HFF-Myc (cell line): ENCODE results near the gene PAX3.

Experiments used
- DNase-seq: peaks from one replicate; pipeline ENCODE4 v3.0.0-alpha.2; 2011; ENCODE audit warnings: low read depth; ENCODE audit errors: extremely low read depth
- H3K4me3 ChIP-seq: replicated peaks from 2 replicates; pipeline ENCODE4 v1.5.1; 2011; ENCODE audit warnings: low read depth, mild to moderate bottlenecking, control low read depth, low read length
- TF ChIP-seq, protein P1 (sequence below): IDR thresholded peaks from 2 replicates; pipeline ENCODE4 v1.5.1; 2012; ENCODE audit warnings: mild to moderate bottlenecking, low read depth, low read length, control low read depth; ENCODE audit errors: missing control alignments

PAX3 gene

DNA sequence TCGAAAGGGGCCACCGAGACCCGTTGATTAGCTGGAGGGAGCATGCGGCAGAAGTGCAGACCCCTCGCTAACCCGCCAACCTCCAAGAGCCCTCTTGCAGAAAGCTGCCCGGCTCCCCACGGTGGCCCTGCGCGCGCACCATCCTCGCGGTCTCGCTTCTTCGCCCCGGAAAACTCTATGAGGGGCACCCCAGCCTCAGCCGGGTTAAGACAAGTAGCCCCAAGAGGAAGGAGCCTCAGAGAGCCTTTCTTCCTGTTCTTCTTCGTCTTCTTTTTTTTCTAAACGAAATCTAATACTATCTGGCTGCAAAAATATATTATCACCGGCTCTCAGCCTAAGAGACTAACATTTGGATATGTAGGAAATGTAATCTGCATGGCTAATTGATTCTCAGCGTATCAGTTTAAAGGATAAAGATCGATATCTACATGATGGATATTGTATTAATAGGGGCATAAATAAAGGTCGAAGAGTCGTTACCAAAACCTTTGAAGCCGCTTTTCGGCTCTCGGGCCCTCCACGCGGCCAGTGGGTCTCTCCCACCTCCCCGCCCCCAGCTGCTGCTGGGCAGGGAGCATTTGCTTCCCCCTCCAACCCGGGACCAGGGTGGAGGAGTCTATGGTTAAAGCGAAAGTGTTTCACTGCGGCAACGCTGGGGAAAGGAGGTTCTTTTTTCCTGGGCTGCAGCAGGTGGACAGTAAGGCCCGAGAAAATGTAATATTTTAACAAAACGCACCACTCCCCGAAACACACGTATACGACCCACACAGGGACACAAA lies 6.1 kb upstream of the PAX3 start:
- TF ChIP-seq, protein P1, sequence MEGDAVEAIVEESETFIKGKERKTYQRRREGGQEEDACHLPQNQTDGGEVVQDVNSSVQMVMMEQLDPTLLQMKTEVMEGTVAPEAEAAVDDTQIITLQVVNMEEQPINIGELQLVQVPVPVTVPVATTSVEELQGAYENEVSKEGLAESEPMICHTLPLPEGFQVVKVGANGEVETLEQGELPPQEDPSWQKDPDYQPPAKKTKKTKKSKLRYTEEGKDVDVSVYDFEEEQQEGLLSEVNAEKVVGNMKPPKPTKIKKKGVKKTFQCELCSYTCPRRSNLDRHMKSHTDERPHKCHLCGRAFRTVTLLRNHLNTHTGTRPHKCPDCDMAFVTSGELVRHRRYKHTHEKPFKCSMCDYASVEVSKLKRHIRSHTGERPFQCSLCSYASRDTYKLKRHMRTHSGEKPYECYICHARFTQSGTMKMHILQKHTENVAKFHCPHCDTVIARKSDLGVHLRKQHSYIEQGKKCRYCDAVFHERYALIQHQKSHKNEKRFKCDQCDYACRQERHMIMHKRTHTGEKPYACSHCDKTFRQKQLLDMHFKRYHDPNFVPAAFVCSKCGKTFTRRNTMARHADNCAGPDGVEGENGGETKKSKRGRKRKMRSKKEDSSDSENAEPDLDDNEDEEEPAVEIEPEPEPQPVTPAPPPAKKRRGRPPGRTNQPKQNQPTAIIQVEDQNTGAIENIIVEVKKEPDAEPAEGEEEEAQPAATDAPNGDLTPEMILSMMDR, result no peak
- H3K4me3 ChIP-seq, result no peak overlapping the region; the same call in 1 of the 2 replicates
- no peak for DNase-seq

DNA sequence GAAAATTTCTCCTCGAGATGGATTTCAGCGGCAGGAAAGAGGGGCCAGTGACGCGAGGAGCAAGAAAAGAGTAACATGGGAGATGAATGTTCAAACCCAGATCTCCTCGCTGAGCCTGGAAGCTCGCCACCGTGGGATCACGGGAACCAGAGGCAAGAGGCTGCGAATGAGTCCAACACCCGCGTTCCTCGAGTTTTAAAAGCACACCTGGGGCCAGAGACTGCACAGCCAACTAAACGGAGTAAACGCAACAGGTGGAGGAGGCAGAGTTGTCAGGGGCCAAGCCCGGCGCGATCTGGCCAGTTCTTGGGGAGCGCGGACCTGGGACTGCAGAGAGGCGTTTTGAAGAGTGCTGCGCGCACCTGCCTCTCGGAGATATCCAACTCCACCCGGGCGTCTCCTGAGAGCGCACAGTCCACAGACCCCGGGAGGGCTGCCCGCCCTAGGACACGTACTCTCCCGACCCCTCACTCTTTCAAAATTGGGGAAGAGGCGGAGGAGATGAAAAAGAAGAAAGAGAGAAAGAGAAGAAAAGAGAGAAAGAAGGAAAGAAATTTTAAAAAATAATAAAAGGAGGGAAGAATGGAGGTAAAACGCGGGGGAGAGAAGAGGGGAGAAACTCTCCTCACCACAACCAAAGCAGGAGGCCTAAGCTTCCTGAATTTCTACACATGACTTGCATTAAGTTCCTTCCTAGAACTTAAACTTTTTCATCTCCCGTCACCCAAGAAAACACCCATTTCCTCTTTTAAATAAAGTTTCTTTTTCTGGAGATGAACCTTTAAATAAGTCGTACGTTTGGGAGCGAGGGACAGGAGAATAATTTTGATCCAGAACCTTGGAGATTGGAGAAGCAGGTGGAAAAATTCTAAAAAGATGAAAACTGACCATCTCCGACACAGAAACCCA lies 5.3 kb upstream of the PAX3 start:
- H3K4me3 ChIP-seq, result no peak overlapping the region
- TF ChIP-seq, protein P1, result no peak
- DNase-seq, result no peak

DNA sequence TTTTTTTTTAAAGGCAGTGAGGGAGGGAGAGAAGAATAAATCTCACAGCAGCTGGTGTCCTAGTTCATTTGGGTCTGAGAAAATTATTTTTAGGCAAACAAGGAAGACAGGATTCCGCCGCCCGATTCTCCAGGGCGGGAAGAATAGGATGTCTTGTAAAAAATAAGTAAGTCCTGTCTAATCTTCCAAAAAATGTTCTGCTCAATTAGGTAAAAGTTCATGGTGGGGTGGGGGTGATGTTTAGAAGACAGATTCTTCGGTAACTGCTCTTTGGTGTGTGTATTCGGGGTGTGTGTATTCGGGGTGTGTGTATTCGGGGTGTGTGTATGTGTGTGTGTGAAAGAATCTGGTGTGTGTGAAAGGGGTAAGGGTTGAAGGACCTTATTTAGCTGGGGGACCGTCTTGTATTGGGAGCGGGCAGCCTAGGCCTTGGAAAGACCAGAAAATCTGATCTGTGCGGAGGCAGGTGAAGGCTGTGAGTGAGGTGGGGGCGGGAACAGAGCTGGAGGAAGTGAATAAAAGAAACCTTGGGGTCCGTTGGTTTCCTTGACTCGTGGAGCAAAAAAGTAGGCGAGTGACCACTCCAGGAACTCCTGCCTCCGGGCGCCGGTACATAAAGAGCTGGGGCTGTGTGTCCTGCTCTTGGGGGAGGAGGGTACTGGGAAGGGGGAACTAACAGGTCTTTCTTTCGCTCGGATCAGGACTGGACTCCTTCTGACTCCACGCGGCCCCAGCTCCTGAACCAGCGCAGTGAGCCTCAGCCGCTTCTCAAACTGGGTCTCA lies 4.4 kb upstream of the PAX3 start:
- TF ChIP-seq, protein P1, result no peak
- no peak for DNase-seq
- no peak overlapping the region for H3K4me3 ChIP-seq

DNA sequence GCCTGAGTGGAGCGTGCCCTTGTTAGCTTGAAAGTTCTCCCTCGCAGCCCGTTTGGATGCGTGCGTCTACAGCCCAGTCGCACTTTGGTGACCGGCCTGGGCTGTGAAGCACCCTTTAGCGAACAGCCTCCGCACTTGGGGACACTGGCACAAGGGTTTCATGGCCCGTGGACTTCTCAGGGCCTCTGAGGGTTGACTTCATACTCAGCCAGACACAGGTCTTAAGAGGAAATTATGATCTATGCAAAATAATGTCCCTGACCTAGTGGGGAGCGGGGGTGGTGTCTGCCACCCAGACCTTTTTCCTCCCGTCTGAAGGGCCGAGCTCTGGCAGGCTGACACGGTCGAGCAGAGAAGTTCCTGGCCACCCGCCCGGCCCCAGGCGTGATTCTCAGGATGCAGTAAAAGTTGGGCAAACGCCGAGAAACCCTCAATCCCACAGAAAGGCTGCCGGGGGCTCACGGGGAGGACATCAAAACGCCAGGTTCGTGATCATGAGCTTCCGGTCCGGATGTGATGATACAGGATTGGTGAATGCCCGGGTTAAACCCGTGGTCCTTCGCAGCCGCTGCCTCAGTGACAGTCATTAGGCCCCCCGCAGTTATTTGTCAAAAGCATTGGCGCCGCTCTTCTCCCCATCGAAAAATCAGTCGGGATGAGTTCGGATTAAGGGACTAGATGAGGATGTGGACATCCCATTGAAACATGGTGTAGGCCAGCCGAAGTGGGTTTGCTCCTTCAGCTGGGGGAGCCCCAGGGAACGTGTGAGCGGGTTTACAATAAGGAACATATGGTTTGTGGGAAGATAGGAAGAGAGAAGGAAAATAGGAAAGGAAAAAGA lies 3.6 kb upstream of the PAX3 start:
- DNase-seq, result no peak
- TF ChIP-seq, protein P1, result no peak
- no peak overlapping the region for H3K4me3 ChIP-seq

DNA sequence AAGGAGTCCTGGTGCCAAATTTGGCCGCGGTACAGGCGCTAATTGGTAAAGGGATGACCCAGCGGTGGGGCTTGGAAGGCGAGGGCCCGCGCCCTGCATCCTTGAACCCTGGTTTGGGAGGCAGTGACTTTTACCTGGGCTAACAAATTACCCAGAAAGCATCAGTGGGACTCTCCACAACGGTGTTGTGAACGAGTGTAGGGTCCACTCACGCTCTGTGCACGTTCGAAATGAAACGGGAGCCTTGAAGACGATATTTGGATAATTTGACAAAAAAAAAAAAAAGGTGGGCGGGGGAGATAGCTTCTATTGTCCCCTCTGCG lies 3.0 kb upstream of the PAX3 start:
- TF ChIP-seq, protein P1, result no peak
- DNase-seq, result no peak
- H3K4me3 ChIP-seq, result no peak overlapping the region

DNA sequence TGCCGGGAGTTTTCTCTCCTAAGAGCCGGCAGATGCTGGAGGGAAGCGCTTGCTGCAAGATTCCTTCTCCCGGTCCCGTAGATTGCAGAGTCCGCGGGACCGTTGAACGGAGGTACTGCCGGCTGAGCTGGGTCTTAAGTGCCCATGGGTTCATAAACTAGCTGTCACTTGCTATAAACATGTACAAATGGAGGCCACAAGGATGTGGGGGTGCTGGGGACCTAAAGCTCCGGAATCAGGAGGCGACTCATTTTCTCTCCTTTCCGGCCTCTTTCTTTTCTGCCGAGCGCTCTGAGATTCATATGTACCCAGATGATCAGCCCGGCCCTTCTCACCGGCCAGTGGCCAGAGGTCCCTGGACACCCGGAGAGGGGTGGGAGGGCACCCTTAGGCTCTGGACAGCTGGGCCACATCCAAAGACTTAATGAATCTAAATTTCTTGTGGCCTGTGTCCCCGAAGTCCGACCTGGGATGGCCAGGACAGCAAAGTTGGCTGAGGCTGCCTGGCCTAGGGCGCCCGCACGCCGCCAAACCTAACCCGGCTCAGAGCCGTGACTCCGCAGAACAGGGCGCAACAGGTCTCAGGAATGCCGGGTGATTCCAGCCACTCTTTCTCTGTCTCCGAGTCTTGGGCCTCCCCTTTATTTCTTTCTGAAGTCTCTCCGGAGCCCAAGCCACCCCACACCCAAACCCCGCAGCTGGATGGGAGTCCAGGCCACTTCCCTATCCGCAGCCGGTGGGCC lies 2.4 kb upstream of the PAX3 start:
- DNase-seq, result no peak
- TF ChIP-seq, protein P1, result no peak

More for the DNA sequence above, 2.4 kb upstream of the PAX3 start:
- no peak overlapping the region for H3K4me3 ChIP-seq
